HepG2 (cell line): Measurements from ENCODE around the gene RCC2. TPM values are rescaled to one million over a fixed set of nuclear protein-coding genes. Genes with fewer than 3 reads are reported as not detected.

Source experiments
- ATAC-seq: fragments of 200-7000 bp; cut with Tn5 transposase; 3 replicates; pipeline ENCODE4 v1.9.1; 2020; ENCODE audit warnings: mild to moderate bottlenecking, moderate library complexity
- BruUV-seq: library from RNA; stranded (reverse); fragments of 400-500 nt; replicated peaks from 2 replicates; lab custom pipeline; 2021; lab: Mats Ljungman, UMichigan
- CTCF ChIA-PET: fragments of 300-600 bp; formaldehyde crosslinking; extraction: SDS; loops from one replicate; lab custom pipeline; 2021; ENCODE audit warnings: low total read pairs, inconsistent platforms, low intra/inter-chr PET ratio; lab: Yijun Ruan, JAX
- POLR2A ChIA-PET: fragments of 350-600 bp; sonication (Branson Sonifier 250); formaldehyde crosslinking; loops from one replicate; lab custom pipeline; 2020; ENCODE audit warnings: antibody characterized with exemption, inconsistent platforms; lab: Yijun Ruan, JAX
- DNase-seq: peaks from one replicate; pipeline ENCODE4 v3.0.0-alpha.2; 2015; ENCODE audit warnings: low spot score
- FAIRE-seq: peaks from 3 replicates; lab custom pipeline; 2011; peaks lifted over from hg19 to GRCh38; lab: Jason Lieb, UNC
- H2AFZ ChIP-seq: one replicate; pipeline ENCODE4 v1.6.1; 2011; ENCODE audit warnings: low read length, inconsistent platforms
- H3K27ac ChIP-seq: fragments of 300-600 bp; 3 replicates; pipeline ENCODE4 v1.8.0; 2011; ENCODE audit warnings: mixed run types, mild to moderate bottlenecking, mixed read lengths, low read length, inconsistent platforms; ENCODE audit not compliant: insufficient read depth; ENCODE audit errors: extremely low read length
- H3K27me3 ChIP-seq, 2 experiments: fragments of 200-600 bp in 1 of 2; 2 replicates in 1 of 2; 3 replicates in 1 of 2; pipeline versions ENCODE4 v1.6.0 to v1.8.0; 2011; ENCODE audit warnings: low read length in 2 of 2, mild to moderate bottlenecking in 2 of 2, moderate library complexity in 2 of 2, inconsistent platforms in 1 of 2; ENCODE audit not compliant: insufficient read depth in 2 of 2, control insufficient read depth in 1 of 2
- H3K36me3 ChIP-seq, 2 experiments: fragments of 200-600 bp in 1 of 2; replicated peaks in 1 of 2; 2 replicates in 1 of 2; 3 replicates in 1 of 2; pipeline versions ENCODE4 v1.5.1 to v1.8.0; 2011; ENCODE audit warnings: low read length in 2 of 2, inconsistent platforms in 1 of 2; ENCODE audit not compliant: insufficient read depth in 2 of 2, control insufficient read depth in 1 of 2
- H3K4me1 ChIP-seq: 2 replicates; pipeline ENCODE4 v1.5.1; 2012; ENCODE audit warnings: low read length, inconsistent platforms; ENCODE audit not compliant: insufficient read depth
- H3K4me2 ChIP-seq: 2 replicates; pipeline ENCODE4 v1.6.0; 2011; ENCODE audit warnings: low read depth, low read length, inconsistent platforms
- H3K4me3 ChIP-seq, 3 experiments: fragments of 200-600 bp in 1 of 3; sonication (generic), shearing (Covaris generic) in 1 of 3; replicated peaks in 1 of 3; 2 replicates each; pipeline ENCODE4 v1.5.1; 2011 to 2016; ENCODE audit warnings: low read length in 3 of 3, inconsistent platforms in 2 of 3, low read depth in 2 of 3, mild to moderate bottlenecking in 2 of 3, control low read depth in 1 of 3, mixed read lengths in 1 of 3; ENCODE audit not compliant: insufficient read depth in 1 of 3
- H3K79me2 ChIP-seq: one replicate; pipeline ENCODE4 v1.6.1; 2011; ENCODE audit warnings: low read length, inconsistent platforms; ENCODE audit not compliant: insufficient read depth
- H3K9ac ChIP-seq: 2 replicates; pipeline ENCODE4 v1.6.0; 2011; ENCODE audit warnings: mild to moderate bottlenecking, low read depth, low read length, inconsistent platforms; ENCODE audit not compliant: insufficient read depth
- H3K9me3 ChIP-seq: 2 replicates; pipeline ENCODE4 v1.5.1; 2012; ENCODE audit warnings: mild to moderate bottlenecking, low read length
- H4K20me1 ChIP-seq: 2 replicates; pipeline ENCODE4 v1.6.0; 2011; ENCODE audit warnings: inconsistent platforms, mild to moderate bottlenecking, low read length, moderate library complexity; ENCODE audit not compliant: insufficient read depth
- CAMTA2 ChIP-seq: sonication (generic); formaldehyde crosslinking; IDR thresholded peaks from 2 replicates; pipeline ENCODE4 v1.4.0; 2020; ENCODE audit warnings: mild to moderate bottlenecking, missing genetic modification reagents, borderline replicate concordance
- CBX5 ChIP-seq: sonication (generic); formaldehyde crosslinking; IDR thresholded peaks from 2 replicates; pipeline ENCODE4 v1.4.0; 2020; ENCODE audit warnings: missing genetic modification reagents, borderline replicate concordance
- CCAR2 ChIP-seq: fragments of 200-400 bp; formaldehyde crosslinking; optimal IDR thresholded peaks from 2 replicates; pipeline ENCODE3; 2018; ENCODE audit warnings: low read depth, mild to moderate bottlenecking, low read length, moderate library complexity
- FOXO1 ChIP-seq: sonication (generic); formaldehyde crosslinking; IDR thresholded peaks from 2 replicates; pipeline ENCODE4 v1.4.0; 2020; ENCODE audit warnings: missing genetic modification reagents
- NR2C2 ChIP-seq: sonication (generic); formaldehyde crosslinking; IDR thresholded peaks from 2 replicates; pipeline ENCODE4 v1.4.0; 2020; ENCODE audit warnings: missing genetic modification reagents, mild to moderate bottlenecking, moderate library complexity, borderline replicate concordance
- NR2F6 ChIP-seq, 2 experiments: IDR thresholded peaks; 2 replicates each; pipeline ENCODE4 v1.6.1; 2016; ENCODE audit warnings: antibody characterized with exemption in 1 of 2, mild to moderate bottlenecking in 1 of 2
- SKIL ChIP-seq: sonication (generic); formaldehyde crosslinking; IDR thresholded peaks from 2 replicates; pipeline ENCODE4 v1.8.0; 2022; ENCODE audit warnings: missing genetic modification reagents, mild to moderate bottlenecking, moderate library complexity, borderline replicate concordance
- SMC3 ChIP-seq: IDR thresholded peaks from 2 replicates; pipeline ENCODE4 v1.6.1; 2011; ENCODE audit warnings: low read length, improper control_type of control experiment
- ZNF740 ChIP-seq: sonication (generic); formaldehyde crosslinking; IDR thresholded peaks from 2 replicates; pipeline ENCODE4 v1.4.0; 2020; ENCODE audit warnings: missing genetic modification reagents
- ZSCAN5A ChIP-seq: sonication (generic); formaldehyde crosslinking; IDR thresholded peaks from 2 replicates; pipeline ENCODE4 v1.8.0; 2022; ENCODE audit warnings: mild to moderate bottlenecking, missing genetic modification reagents, borderline replicate concordance
- WGBS: methylation state at CpG from one replicate; pipeline ENCODE4 v1.1.6; 2017; ENCODE audit warnings: low lambda C conversion rate; 5-methylcytosine and 5-hydroxymethylcytosine counted together
- in situ Hi-C: cut with HindIII; loops from 2 replicates; pipeline ENCODE4 v1.10.0; 2017; ENCODE audit warnings: low pct_unique_long_range_greater_than_20kb; ENCODE audit not compliant: extremely low pct_ligation_motif_present
- intact Hi-C: fragments of 100-400 bp; cut with micrococcal nuclease; formaldehyde crosslinking; loops from one replicate; pipeline ENCODE4 v1.10.0; 2022; ENCODE audit not compliant: unreplicated experiment
- polyA plus RNA-seq, 8 experiments: library from polyadenylated mRNA; depleted of rRNA in 3 of 8; stranded (reverse) in 7 of 8; unstranded in 1 of 8; fragments of >200 nt; fragmentation: Illumina TruSeq in 4 of 8; extraction: Trizol in 4 of 8; gene quantifications; 2 replicates each; pipeline versions ENCODE4 v1.2.1 to v1.2.3, GENCODE V29; 2011 to 2016; ENCODE audit warnings: low read depth in 4 of 8, missing spikeins in 1 of 8, mixed read lengths in 1 of 8; ENCODE audit not compliant: insufficient read depth in 1 of 8
- total RNA-seq, 5 experiments: library from RNA; depleted of rRNA; stranded (reverse); fragments of >200 nt; fragmentation: Illumina TruSeq; extraction: Trizol; gene quantifications; 2 replicates each; pipeline ENCODE4 v1.2.3, GENCODE V29; 2016; ENCODE audit warnings: low read depth in 1 of 5

The RCC2 gene
- total and polyA plus RNA-seq, 2 of the 13 experiments (the other 11 are each of a cell fraction or from before 2014, with no cell fraction given), result 20.5 to 55.8 TPM

GRCh38 chr1:17405898-17406759, 33.3 kb downstream of the RCC2 start (continued):
- TF ChIP-seq NR2F6 (IDR thresholded peaks at IDR 0.05) (no peak), NR2F6 (CRISPR knock-in tag; IDR thresholded peaks at IDR 0.05) (peak; percentile 56; the same call in 1 of the 2 replicates), FOXO1 (CRISPR knock-in tag) (no peak), SMC3 (peak; percentile 40; the same call in 1 of the 2 replicates), NR2C2 (CRISPR knock-in tag) (no peak)
- TF ChIP-seq, all 625 proteins: peak for 62

- H3K27me3 ChIP-seq, result peaks cover 0 to 5% of the 10 kb centered on the region in 2 experiments; a peak in 1 of 5 replicates
- no peak overlapping the region for H3K4me2 ChIP-seq
- ATAC-seq (no peak), FAIRE-seq (no peak), DNase-seq (no peak)
- H3K9me3 ChIP-seq, result no peaks in the 10 kb centered on the region
- H3K36me3 ChIP-seq, result peaks cover 10 to 20% of the 10 kb centered on the region in 2 experiments; a peak in 4 of 5 replicates
- H2AFZ ChIP-seq, result no peak overlapping the region
- no TSS peak for BruUV-seq
- H3K4me1 ChIP-seq, result peaks cover 9% of the 10 kb centered on the region
- ChIA-PET CTCF (no interaction called here), POLR2A (no interaction called here)
- TF ChIP-seq SKIL (CRISPR knock-in tag) (no peak), ZNF740 (CRISPR knock-in tag) (no peak), CCAR2 (no peak), CAMTA2 (no peak), CBX5 (no peak), ZSCAN5A (CRISPR knock-in tag) (no peak)
- H3K4me3 ChIP-seq, result no peak overlapping the region
- no peak overlapping the region for H3K27ac ChIP-seq
- intact Hi-C loops, result no loop called here
- in situ Hi-C loops, result no loop called here
- H3K79me2 ChIP-seq, result no peaks in the 10 kb centered on the region
- 72% methylated on average over 5 of the region's 6 CpGs for WGBS
- no peak overlapping the region for H3K9ac ChIP-seq
- no peaks in the 10 kb centered on the region for H4K20me1 ChIP-seq
Observed at GRCh38 chr1:17404820-17405219, 34.7 kb downstream of the RCC2 start.
